Loucy (cell line): ENCODE results near the gene AP1M1.

Source experiments
- H2AFZ ChIP-seq: fragments of 200-600 bp; sonication (generic); 2 replicates; pipeline ENCODE4 v1.6.0; 2016; ENCODE audit warnings: antibody characterized with exemption, mild to moderate bottlenecking, low read length, moderate library complexity
- H3F3A ChIP-seq: fragments of 200-600 bp; 2 replicates; pipeline ENCODE4 v1.6.0; 2016; ENCODE audit warnings: antibody characterized with exemption, low read depth, mild to moderate bottlenecking
- H3K27me3 ChIP-seq: fragments of 200-600 bp; sonication (generic); 2 replicates; pipeline ENCODE4 v1.6.1; 2014; ENCODE audit warnings: low read length, mild to moderate bottlenecking; ENCODE audit not compliant: insufficient read depth, poor library complexity, severe bottlenecking
- H3K36me3 ChIP-seq: fragments of 200-600 bp; sonication (generic); 2 replicates; pipeline ENCODE4 v1.6.1; 2016; ENCODE audit warnings: low read length; ENCODE audit not compliant: insufficient read depth
- H3K4me1 ChIP-seq: fragments of 200-600 bp; sonication (generic); 2 replicates; pipeline ENCODE4 v1.5.1; 2014; ENCODE audit warnings: low read length, mild to moderate bottlenecking; ENCODE audit not compliant: insufficient read depth, poor library complexity, severe bottlenecking
- H3K4me2 ChIP-seq: fragments of 200-600 bp; sonication (generic); 2 replicates; pipeline ENCODE4 v1.6.0; 2014; ENCODE audit warnings: antibody characterized with exemption, low read length, low read depth, mild to moderate bottlenecking; ENCODE audit not compliant: poor library complexity, severe bottlenecking
- H3K4me3 ChIP-seq: fragments of 200-600 bp; sonication (generic); 2 replicates; pipeline ENCODE4 v1.5.1; 2014; ENCODE audit warnings: low read length, mild to moderate bottlenecking, mixed read lengths; ENCODE audit not compliant: poor library complexity, severe bottlenecking
- H3K79me2 ChIP-seq: fragments of 200-600 bp; sonication (generic); 2 replicates; pipeline ENCODE4 v1.6.1; 2014; ENCODE audit warnings: low read length; ENCODE audit not compliant: insufficient read depth
- H3K9ac ChIP-seq: fragments of 200-600 bp; sonication (generic); 2 replicates; pipeline ENCODE4 v1.6.0; 2014; ENCODE audit warnings: mild to moderate bottlenecking, low read depth, low read length, moderate library complexity; ENCODE audit not compliant: poor library complexity, severe bottlenecking
- H3K9me2 ChIP-seq: fragments of 200-600 bp; sonication (generic); replicated peaks from 2 replicates; pipeline ENCODE4 v1.6.1; 2016; ENCODE audit warnings: low read depth, low read length, mixed read lengths
- H3K9me3 ChIP-seq: fragments of 200-600 bp; sonication (generic); 2 replicates; pipeline ENCODE4 v1.6.1; 2014; ENCODE audit warnings: mild to moderate bottlenecking, antibody characterized with exemption, low read length, low read depth; ENCODE audit not compliant: insufficient read depth
- H4K20me1 ChIP-seq: fragments of 200-600 bp; sonication (generic); 2 replicates; pipeline ENCODE4 v1.6.0; 2014; ENCODE audit warnings: antibody characterized with exemption, low read length, mild to moderate bottlenecking; ENCODE audit not compliant: insufficient read depth, poor library complexity, severe bottlenecking
- EZH2phosphoT487 ChIP-seq: fragments of 200-600 bp; IDR thresholded peaks from 2 replicates; pipeline ENCODE4 v1.6.1; 2018; ENCODE audit warnings: antibody characterized with exemption, mild to moderate bottlenecking, moderate library complexity, borderline replicate concordance
- TF ChIP-seq, protein P1 (sequence below): fragments of 200-600 bp; sonication (generic); conservative IDR thresholded peaks from 2 replicates; pipeline ENCODE4 v1.5.1; 2014; ENCODE audit warnings: mild to moderate bottlenecking, antibody characterized with exemption, low read length

The AP1M1 gene

DNA sequence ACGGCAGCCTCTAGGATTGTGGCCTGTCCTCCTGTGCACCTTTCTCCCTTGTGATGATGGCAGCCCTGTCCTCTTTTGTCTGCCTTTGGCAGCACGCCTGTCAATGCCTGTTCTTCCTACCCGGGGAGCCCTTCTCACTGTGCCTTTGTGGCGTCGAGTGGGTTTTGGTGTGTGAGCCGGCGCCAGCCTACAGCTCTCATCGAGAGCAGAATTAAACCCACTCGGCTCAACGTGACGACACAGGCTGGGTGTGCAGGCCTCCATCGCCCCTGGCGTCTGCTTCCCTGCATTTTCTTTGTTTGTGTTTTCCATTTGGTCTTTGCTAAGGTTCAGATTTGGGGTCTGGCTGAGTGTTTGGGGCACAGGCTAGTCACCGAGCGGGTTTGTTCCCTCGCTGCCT is 34.4 kb downstream of the AP1M1 start:
- Histone ChIP-seq H3K9me3 (no peaks in the 10 kb centered on the region), H3K9me2 (no peaks in the 10 kb centered on the region), H3K4me3 (no peak overlapping the region), H3F3A (no peaks in the 10 kb centered on the region), H2AFZ (no peak overlapping the region), H3K4me1 (no peaks in the 10 kb centered on the region), H3K9ac (no peak overlapping the region), H4K20me1 (no peaks in the 10 kb centered on the region), H3K79me2 (no peaks in the 10 kb centered on the region), H3K4me2 (no peak overlapping the region), H3K36me3 (peaks cover 50% of the 10 kb centered on the region; the same call in 1 of the 2 replicates), H3K27me3 (no peaks in the 10 kb centered on the region)
- TF ChIP-seq, protein P1, sequence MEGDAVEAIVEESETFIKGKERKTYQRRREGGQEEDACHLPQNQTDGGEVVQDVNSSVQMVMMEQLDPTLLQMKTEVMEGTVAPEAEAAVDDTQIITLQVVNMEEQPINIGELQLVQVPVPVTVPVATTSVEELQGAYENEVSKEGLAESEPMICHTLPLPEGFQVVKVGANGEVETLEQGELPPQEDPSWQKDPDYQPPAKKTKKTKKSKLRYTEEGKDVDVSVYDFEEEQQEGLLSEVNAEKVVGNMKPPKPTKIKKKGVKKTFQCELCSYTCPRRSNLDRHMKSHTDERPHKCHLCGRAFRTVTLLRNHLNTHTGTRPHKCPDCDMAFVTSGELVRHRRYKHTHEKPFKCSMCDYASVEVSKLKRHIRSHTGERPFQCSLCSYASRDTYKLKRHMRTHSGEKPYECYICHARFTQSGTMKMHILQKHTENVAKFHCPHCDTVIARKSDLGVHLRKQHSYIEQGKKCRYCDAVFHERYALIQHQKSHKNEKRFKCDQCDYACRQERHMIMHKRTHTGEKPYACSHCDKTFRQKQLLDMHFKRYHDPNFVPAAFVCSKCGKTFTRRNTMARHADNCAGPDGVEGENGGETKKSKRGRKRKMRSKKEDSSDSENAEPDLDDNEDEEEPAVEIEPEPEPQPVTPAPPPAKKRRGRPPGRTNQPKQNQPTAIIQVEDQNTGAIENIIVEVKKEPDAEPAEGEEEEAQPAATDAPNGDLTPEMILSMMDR, result no peak
- TF ChIP-seq EZH2phosphoT487, result no peak

DNA sequence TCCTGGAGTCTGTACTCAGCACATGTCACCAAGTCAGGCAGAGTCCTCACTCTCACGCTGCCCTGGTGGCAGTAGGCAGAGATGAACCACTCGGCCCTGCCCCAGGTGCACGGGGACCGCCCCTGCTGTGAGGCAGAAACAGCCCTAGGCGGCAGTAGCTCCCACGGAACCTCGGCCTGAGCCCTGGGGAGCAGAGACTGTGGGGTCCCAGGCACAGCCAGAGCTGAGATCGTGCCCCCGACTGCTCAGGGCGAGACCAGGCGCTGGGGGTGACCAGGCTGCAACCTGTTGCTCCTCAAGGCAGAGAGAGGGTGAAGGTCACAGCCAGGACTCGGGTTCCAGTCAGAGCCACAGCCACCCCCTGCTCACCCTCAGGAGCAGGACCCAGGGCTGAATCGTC is 34.9 kb downstream of the AP1M1 start:
- H3K4me2 ChIP-seq, result no peak overlapping the region

DNA sequence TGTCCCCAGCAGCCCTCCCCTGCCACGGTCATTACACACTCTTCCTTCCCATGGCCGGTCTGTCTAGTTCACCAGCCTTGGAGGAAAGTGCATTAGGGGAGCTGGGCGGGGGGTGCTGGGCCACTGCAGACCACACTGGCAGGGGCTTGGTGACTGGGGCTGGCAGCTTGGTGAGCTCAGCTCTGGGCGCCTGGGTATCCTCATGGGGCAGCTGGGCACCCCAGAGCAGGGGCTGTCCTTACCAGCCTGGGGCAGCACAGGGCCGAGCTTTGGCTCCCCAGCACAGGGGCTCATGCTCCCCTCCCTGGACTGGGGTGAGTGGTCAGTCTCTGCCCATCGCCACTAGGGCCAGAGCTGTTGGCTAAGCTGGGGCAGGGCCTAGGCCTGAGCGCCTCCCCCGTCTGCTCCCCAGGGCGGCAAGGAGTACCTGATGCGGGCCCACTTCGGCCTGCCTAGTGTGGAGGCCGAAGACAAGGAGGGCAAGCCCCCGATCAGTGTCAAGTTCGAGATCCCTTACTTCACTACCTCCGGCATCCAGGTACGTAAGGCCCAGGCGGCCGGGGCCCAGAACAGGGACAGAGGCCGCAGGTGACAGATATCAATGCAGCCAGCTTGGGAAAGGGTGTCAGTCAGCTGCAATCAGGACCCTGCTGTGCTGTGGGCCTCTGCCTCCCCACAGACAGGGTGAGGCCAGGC is 35.5 kb downstream of the AP1M1 start:
- no peaks in the 10 kb centered on the region for H3K9me3 ChIP-seq
- no peak overlapping the region for H3K4me2 ChIP-seq
- H3F3A ChIP-seq, result no peaks in the 10 kb centered on the region
- TF ChIP-seq EZH2phosphoT487, result no peak
- TF ChIP-seq, protein P1, result no peak
- H3K9ac ChIP-seq, result no peak overlapping the region
- H3K4me3 ChIP-seq, result no peak overlapping the region
- H2AFZ ChIP-seq, result no peak overlapping the region
- no peaks in the 10 kb centered on the region for H3K79me2 ChIP-seq
- H3K27me3 ChIP-seq, result no peaks in the 10 kb centered on the region
- H4K20me1 ChIP-seq, result no peaks in the 10 kb centered on the region
- no peaks in the 10 kb centered on the region for H3K4me1 ChIP-seq
- H3K9me2 ChIP-seq, result no peaks in the 10 kb centered on the region
- peaks cover 39% of the 10 kb centered on the region; the same call in 1 of the 2 replicates for H3K36me3 ChIP-seq

More for the DNA sequence above, 34.9 kb downstream of the AP1M1 start:
- Histone ChIP-seq H3K79me2 (no peaks in the 10 kb centered on the region), H2AFZ (no peak overlapping the region), H3K4me3 (no peak overlapping the region), H3K27me3 (no peaks in the 10 kb centered on the region), H3K9me2 (no peaks in the 10 kb centered on the region), H3K4me1 (no peaks in the 10 kb centered on the region), H4K20me1 (no peaks in the 10 kb centered on the region), H3F3A (no peaks in the 10 kb centered on the region), H3K9ac (no peak overlapping the region), H3K36me3 (peaks cover 45% of the 10 kb centered on the region; the same call in 1 of the 2 replicates), H3K9me3 (no peaks in the 10 kb centered on the region)
- no peak for TF ChIP-seq EZH2phosphoT487
- TF ChIP-seq, protein P1, result no peak
